HTERT RPE-1 (cell line): ENCODE measurements around the gene MICAL3.

Experiments
- in situ Hi-C: fragments of 300-500 bp; cut with MboI; formaldehyde crosslinking; loops from 4 replicates; pipeline ENCODE4 v1.14.3; 2020; ENCODE audit warnings: low sequenced_read_pairs

Gene MICAL3

DNA sequence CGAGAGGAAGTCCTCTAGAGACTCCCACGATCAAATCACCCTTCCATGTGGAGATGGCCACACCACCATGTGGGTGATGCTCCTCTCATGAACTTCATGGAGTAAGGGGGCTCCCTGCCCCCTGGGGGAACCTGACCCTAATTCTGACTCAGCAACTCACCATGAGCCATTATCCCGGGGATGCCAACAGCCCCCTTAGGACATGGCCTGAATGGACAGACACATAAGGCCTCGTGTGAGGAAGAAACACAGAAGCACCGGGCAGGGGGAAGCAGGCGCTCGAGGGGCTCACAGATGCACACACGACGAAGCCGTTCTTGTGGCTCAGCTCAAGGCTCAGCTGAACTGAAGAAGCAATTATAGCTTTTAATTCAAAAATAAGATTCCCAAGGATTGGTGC lies 150.6 kb downstream of the MICAL3 start:
- in situ Hi-C loops: no loop called here

DNA sequence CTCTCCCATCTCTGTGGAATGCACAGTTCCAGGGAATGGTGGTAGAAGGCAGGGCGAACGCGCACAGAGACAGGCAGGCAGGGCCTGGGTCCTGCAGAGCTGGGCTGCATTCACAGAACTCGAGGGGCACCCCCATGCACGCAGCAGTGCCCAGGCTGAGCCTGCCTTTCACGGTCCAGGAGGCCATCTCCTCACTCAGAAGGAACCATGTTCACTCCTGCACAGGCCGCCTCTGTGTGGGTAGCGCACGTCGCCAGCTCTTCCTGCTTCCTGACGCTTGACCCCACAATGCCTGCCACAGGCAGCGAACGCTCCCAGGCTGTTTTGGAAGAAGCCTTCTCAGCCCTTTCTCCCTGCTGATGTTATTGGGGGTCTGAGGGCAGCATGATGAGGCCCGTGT lies 151.2 kb downstream of the MICAL3 start:
- in situ Hi-C loops: no loop called here

DNA sequence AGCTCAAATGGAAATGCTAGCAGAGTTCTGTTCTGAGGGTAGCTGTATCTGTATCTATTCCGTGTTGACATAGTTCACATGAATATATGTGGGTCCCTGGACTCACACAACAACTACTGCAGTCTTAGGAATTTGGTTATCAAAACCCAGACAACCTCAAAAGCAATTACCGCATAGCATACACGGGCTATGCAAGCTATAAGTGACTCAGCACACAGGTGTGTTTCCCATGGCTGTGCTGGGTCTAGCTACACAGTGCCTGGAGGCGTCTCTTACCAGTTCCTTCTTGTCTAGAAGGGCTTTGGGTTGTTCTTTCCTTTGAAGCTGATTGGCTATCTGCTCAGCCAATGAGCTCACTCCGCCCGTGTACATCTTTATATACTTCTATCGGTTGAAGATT lies 151.9 kb downstream of the MICAL3 start:
- in situ Hi-C loops: no loop called here

DNA sequence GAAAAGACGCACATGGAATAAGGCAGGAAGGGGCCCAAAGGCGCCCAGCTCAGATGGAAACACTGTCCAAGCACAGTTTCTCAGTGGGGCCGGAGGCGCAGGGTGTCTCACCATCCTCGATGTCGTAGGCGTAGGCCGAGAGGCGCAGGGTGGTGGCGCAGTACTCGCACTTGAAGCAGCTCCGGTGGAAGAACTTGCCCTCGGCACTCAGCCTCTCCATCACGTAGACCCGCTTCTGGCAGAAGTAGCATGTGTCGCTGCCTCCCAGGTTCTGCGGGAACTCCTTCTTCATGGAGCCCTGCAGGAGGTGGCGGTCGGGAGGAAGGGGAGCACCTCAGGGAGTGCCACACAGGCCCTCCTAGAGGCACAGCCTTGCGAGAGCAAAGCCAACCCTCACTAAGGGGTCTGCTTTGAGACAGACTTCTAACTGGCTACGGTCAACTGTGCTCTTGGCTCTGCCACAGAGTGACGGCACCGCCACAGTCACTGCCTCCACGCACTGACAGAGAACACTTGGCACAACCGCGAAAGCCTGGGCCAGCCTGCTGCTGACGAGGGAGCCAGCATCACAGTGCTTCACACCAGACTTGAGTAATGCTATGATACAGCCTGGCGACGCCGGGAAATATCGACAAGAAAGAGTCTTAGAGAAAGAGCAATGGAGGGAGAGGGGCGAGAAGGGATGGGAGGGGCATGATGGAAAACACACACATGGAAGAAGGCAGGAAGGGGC lies 152.5 kb downstream of the MICAL3 start:
- in situ Hi-C loops: no loop called here

DNA sequence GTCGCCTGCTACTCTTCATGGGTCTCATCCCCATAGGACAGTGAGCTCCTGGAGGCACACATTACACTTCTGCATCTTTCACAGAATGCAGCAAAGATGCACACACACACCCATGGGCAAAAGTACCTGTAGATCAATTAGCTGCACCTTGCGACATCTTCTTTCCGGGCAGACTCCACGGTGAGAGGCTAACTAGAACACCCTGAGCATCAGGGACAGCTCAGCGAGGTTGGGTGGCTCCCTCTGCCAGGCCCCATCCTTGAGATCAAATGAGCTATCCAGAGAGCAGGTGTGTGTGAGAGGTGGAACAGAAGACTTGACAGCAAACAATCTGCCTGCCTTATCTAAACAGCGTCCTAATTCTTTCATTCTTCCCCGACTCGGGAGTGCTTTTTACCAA lies 154.0 kb downstream of the MICAL3 start:
- in situ Hi-C loops: no loop called here

DNA sequence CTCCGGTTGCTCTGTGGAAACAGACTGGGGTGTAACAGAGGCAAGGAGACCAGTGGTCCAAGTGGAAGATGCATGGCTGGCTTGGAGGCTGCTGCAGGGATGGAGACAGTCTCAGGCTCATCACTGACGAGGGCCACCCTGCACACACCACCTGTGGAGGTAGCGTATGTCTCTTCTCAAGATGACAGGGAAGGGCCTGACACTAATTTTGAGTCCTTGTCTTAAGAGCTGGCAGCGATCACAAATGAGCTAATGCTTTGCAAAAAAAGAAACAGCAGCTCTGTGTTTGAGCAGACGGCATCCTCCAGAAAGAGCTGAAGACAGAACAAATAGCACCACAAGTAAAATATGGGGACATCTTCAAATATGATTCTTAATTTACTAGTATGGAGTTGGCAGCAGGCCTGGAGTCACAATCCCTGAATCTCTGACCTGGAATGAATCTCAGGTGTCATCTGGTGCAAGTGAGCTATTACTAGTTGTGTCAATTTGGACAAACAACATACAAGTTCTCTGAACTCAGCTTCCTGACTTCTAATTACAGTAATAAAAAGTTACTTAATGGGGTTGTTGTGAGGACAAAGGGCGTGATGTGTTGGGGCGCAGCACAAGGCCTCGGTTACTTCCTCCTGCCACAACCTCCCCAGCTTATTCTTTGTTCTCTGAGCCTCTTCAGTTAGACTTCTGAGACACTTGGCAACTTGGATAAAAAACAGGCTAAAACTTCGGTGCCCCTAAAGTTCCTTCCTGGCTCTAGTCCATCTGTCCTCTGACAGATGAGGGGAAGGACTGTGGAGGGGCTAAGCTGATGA lies 154.9 kb downstream of the MICAL3 start:
- in situ Hi-C loops: no loop called here

DNA sequence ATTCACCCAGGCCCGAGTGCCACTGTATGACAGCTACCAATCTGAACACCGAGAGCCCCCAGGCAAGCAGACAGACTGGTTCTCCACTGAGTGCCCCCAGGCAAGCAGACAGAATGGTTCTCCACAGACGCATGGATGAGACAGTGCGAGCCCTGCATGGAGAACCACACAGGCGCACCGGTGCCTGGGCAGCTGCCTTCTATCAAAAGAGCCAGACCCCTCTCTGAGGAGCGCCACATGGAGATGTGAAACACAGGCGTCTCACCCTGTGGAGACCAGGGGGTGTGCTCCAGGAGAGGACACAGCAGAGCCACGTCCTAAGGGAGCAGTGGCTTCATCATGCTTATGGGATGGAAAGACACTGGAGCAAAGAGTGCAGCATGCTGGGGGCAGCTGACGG lies 155.6 kb downstream of the MICAL3 start:
- in situ Hi-C loops: no loop called here

DNA sequence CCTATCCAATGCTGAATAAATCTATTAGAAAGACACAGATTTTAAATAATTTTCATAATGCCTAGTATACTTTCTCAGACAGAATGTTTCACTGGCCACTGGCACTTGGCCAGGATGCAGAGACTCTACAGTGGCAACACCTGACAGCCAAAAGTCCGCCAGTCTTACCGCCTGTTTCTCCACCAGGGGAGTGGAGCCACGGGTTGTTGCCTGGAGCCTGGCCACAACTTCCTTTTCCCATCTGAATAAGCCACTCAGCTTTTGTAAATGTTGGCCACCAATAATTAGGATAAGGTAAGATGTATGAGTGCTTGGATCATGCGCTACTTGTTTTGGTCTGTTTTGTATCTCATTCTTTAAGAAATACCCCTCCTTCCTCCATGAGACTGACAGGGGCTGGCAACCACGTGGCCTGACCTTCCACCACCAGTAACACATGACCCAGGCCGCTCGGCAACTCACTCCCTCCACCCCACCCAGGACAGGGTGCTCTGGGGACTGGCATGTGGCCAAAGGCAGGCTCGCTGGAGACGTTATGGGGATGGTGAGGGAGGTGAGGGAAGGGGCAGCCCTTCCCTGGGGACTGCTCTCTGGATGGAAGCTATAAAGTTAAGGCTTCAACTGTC lies 157.1 kb downstream of the MICAL3 start:
- in situ Hi-C loops: no loop called here

DNA sequence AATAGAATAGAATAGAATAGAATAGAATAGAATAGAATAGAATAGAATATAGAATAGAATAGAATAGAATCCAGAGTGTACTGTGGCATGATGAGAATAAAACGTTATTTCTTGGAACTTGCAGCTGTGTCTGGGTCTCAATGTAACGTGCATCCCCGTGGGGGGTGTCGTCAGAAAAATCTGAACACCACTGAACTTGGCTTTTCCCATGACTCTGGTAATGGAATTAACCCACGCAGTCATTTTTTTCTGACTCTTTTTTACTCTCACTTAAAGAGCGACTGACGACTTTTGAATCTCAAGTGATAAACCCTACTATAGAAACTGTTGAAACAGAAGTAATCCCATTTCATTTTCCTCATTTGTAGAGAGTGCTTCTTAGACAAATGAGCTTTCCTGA lies 157.7 kb downstream of the MICAL3 start:
- in situ Hi-C loops: no loop called here

DNA sequence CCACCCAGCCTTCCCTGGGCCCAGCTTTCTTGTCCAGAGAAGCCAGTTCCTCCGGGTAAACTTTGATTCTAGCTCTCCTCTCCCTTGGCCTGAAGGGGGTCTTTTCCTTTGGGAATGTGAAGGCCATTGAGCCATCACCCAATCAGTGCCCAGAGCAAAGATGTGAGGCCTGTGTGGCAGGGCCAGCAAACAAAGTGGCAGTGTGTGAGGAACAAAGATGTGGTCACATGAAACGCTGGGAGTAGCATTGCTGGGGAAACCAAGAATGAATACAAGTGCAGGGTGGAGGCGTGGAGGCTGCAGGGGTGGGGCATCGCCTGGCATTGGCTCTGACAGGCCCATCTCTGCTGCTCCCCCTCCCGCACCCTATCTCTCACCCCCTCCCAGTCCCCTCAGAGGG lies 158.2 kb downstream of the MICAL3 start:
- in situ Hi-C loops: no loop called here

DNA sequence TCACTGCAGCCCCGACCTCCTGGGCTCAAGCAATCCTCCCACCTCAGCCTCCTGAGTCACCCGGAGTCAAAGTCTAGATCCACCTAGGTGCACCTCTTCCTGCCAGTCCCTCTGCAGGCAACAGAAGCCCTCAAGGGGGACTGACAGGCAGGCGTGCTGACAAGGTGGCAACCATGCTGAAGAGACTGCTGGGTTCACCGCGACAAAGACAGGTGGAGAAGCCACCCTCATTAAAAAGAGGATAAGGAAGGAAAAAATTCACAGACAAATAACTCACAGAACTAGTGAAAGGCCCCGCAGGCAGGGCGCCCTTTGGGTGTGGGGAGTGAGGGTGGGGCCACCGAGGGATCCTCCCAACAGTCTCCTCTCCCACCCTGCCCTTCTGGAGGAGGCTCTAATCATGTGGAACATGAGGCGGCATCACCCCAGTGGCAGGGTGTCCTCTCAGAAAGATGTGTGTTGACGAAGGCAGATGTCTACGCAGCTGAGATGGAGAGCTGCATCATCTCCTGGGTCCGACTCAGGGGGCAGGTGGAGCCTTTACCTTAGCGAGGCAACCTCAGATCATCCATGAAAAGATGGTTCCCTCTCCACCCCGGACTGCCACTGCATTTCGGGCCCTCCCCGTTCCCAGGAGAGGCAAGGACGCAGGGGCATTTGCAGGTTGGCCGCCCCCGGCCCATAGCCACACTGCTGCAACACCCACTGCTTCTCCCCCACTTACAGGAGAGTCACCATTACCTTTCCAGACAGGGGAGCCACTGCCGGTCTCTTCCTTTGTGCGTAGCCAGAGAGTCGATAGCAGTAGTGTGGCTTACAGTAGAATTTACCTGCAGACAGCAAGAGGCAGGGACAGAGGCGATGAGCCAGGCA lies 158.9 kb downstream of the MICAL3 start:
- in situ Hi-C loops: no loop called here

DNA sequence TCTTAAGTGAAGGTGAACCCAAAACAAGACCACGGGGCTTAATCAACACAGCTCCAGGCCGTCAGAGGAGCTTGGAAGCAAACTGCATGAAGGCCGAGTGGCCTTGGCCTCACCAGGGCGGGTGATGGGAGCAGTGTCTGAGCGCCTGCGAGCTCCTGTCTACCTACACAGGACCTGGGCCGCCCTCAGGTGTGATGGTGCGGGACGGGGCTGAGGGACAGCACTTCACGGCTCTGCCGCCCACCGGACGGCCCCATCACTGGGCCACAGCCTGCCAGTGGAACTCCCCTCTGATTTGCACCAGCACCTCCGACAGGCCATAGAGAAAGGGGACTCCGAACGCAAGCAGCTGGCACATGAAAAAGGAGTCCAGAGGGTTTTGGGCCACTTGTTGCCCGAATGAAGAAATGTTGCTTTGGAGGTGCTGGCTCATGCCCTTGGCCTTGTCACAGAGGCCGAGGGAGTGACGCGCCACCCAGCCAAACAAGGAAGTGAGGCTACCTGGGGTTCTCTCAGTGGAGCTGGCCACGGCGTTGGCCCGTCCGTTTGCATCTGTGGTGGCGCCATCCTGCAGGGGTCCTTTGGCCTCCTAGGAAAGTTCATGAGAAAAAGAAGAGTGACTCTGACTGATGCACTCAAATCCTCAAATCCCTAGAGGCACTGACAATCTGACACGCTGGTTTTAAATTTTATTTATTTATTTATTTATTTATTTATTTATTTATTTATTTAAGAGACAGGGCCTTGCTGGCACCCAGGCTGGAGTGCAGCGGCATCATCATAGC lies 159.8 kb downstream of the MICAL3 start:
- in situ Hi-C loops: no loop called here

DNA sequence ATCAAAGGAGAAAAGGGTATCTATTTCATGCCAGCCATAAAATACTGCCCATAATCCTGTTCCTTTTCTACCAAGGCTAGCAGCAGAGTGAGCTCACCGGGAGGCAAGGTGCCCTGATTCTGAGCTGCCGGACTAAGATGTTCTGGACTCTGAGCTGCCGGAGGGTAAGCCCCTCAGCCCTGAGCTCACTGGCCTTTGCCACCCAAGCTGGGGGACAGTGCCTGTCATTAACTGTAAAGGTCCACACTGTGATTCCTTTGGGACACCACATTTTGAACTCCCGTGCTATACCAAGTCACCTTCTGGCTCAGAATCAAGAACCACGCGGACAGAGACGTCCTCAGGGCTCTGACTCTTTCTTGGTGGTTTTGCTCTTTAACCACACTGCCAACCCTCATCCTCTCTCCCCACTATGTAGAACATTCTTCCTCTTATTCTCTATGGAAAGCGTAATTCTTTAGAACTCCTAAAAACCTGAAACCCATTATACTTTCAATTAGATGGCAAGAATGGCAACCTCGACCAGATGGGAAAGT lies 161.6 kb downstream of the MICAL3 start:
- in situ Hi-C loops: no loop called here

DNA sequence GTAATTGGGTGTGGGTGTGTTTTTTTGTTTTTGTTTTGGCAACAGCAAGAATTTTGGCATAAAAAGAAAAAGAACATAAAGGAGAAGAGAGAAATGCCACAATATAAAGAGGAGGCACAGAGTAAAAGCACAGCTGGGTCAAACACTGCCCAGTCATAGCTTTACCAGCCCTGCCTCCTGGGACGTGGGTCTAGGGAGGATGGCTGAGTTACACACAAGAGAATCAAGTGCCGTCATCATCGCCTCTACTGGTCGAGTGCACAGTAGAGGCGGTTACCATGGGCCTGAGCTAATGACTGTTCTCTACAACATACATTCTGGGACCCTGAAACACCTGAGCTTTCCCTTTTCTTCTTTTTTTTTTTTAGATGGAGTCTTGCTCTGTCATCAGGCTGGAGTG lies 162.5 kb downstream of the MICAL3 start:
- in situ Hi-C loops: no loop called here

DNA sequence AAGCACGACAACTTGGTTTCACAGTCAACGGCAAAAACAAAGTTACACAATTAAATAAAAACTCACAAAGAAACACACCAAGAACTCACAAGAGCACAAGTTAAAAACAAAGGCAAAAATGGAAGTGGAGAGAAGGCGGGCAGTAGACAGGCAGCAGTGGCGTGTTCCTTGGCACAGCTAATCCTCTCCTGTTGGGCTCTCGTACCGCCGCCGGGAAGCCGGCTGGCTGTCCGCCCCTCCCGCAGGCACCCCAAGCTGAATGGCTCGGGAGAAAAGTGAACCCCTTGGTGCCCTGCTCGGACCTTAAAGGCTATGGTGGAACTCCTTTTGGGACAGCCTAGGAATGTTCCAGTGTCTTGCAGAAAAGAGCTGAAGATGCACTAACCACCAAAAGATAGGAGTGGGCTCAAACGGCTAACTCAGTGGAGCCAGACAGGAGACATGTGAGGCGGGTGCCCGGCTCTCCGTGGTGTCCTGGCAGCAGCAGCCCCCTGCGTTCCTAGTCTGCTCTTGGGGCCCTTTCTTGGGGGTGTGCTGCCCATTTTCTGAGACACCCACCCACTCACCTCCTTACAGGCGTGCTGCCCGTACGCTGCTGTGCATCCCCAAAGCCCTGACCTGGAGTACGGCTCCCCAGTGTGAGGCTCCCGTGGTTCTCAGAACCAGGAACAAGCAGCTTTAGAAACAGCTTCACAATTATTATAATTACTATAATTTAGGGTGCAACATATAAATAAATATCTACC lies 164.0 kb downstream of the MICAL3 start:
- in situ Hi-C loops: no loop called here

DNA sequence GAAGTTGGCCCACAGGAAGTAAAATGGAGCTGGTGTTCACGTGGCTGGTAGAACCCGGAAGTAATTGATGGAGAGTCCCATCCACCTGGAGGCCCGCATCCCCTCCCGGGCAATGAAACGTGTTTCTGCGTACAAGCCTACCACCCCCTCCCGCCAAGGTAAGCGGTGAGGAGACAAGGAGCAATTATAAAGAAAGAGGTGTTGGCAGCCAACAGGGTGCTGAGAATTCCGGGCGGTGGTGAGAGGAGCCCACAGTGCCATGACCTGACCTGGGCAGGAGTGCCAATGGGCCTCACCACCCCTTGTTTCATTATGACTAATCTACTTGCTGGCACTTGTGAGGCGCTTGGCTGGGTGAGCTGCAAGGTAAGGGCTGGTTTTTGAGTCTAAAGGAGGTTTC lies 166.3 kb downstream of the MICAL3 start:
- in situ Hi-C loops: no loop called here

DNA sequence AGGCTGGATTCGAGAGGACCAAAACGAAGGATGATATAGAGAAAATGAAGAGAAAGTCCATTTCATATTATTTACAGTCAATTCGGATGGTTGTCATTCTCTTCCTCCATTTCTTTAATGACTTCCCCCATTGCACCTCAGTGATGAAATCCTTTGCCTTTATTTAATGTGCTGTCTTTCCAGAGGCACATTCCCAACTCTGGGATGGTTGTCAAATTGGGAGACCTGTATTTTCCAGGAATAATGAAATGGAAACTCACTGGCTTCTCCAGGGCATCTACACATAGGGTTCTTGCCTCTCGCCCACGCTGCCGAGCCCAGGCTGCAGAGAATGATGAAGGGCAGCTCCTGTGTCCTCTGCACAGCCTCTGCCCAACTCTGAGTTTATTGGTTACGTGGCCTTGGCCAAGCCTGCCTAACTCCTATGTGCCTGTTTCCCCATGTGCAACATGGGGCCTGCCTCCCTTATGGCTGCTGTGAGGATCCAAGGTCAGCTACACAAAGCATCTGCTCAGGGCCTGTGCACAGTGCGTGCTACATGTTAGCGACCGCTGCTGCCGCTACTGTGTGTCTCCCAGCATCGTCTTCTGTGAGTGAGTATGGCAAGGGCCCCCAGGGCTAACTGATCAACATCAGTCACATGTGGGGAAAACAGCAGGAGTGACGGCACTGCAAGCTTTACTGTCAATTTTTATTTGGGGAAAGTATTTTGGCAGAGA lies 168.6 kb downstream of the MICAL3 start:
- in situ Hi-C loops: no loop called here

DNA sequence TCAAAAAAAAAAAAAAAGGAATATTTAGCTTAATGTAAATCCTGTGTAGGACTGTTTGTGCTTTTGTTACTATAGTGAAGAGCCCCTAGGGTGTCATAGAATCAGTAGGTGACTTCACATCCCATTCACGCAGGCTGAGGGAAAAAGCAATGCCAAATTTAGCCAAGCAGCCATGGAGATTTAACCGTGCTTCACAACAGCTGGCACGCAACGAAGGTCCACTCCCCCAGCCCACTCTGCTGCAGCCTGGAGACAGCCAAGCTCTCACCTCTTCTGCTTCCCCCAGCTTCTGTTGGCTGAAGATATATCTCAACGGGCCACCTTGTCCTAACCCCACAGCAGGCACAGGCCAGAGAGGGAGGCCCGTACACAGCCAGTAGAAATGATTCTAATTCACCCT lies 171.3 kb downstream of the MICAL3 start:
- in situ Hi-C loops: no loop called here

DNA sequence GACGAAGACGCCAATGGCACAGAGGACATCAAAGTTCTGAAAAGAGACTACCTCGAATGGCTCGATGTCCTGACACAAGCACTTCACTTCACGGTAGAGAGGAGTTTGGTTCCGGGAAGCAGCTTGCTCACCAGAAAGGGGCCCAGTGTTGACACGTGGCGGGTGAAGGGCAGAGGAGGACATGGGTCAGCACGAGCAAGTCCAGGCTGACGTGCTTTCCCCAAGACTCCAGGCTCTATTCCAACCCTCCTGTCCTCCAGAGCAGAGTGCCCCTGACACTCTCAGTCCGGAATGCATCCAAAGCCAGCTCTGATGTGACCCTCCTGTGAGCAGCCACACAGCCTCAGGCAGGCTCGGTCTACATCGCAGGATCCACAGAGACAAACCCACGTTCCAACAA lies 172.6 kb downstream of the MICAL3 start:
- in situ Hi-C loops: no loop called here
